ENCODE data around the gene UQCRC2. TPM values are rescaled to one million over a fixed set of nuclear protein-coding genes. Genes with fewer than 3 reads are reported as not detected.

UQCRC2 gene
- total and polyA plus RNA-seq, 10 of the 15 experiments (the other 5 are each of a cell fraction or from before 2014, with no cell fraction given), result 256 to 563 (median 327) TPM

GRCh38 chr16:22030087-22030812, 77.1 kb downstream of the UQCRC2 start (continued):
- no peak for TF ChIP-seq ZBTB4 (CRISPR knock-in tag; IDR thresholded peaks at IDR 0.05)
- no peak for TF ChIP-seq TCF7 (IDR thresholded peaks at IDR 0.05; ENCODE audit: borderline replicate concordance)
- no peak for TF ChIP-seq ZBTB11 (CRISPR knock-in tag; IDR thresholded peaks at IDR 0.05)
- no peak for TF ChIP-seq TCF3 (IDR thresholded peaks at IDR 0.05; ENCODE audit: borderline replicate concordance, insufficient read depth, low read depth, low read length)
- TF ChIP-seq MEF2B (IDR thresholded peaks at IDR 0.05; ENCODE audit: partially characterized antibody, poor library complexity, severe bottlenecking), result no peak
- TF ChIP-seq USF1 (IDR thresholded peaks at IDR 0.05; ENCODE audit: borderline replicate concordance, extremely low read length, insufficient read depth, low read depth, low read length), result no peak
- no peak for TF ChIP-seq NR2F1 (conservative IDR thresholded peaks at IDR 0.05)
- no peak for TF ChIP-seq JUND (IDR thresholded peaks at IDR 0.05; ENCODE audit: low read depth, low read length)
